NT2/D1 (cell line): ENCODE measurements around the gene YRDC.

ENCODE experiments used
- SUZ12 ChIP-seq: IDR thresholded peaks from 2 replicates; pipeline ENCODE4 v1.6.1; 2011; ENCODE audit not compliant: insufficient read length, insufficient read depth; ENCODE audit errors: extremely low read depth
- YY1 ChIP-seq: IDR thresholded peaks from 2 replicates; pipeline ENCODE4 v1.6.1; 2011; ENCODE audit not compliant: insufficient read length, insufficient read depth
- ZNF274 ChIP-seq: IDR thresholded peaks from 2 replicates; pipeline ENCODE4 v1.6.1; 2011; ENCODE audit warnings: mild to moderate bottlenecking, low read depth, low read length

- no peak for TF ChIP-seq SUZ12
- no peak for TF ChIP-seq YY1
- no peak for TF ChIP-seq ZNF274
Observed at GRCh38 chr1:37792943-37793686, 14.9 kb downstream of the YRDC start.
